ENCODE data around the gene PPCDC.

PPCDC gene

DNA sequence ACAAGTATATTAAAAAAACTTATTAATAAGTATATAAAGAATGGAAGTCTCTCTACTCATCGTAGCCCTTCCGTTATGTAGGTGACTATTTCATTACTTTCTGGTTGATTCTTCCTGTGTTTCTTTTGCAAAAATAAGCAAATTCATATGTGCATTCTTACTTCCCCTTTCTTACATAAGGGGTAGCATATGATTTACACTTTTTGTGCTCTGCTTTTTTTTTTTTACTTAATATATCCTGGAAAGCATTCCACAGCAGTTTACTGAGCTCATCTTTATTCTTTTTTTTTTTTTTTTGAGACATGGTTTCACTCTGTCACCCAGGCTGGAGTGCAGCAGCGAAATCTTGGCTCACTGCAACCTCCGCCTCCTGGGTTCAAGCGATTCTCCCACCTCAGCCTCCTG is 15.2 kb upstream of the PPCDC start:
- H3K9me3 ChIP-seq (replicated peaks; ENCODE audit: insufficient read depth, low read length): no peaks in the 10 kb centered on the region

GRCh38 chr15:75008629-75009326 is 14.6 kb upstream of the PPCDC start:
- Histone ChIP-seq H3K79me2 (ENCODE audit: low read length) (peaks cover 8% of the 10 kb centered on the region), H3K9ac (ENCODE audit: low read length) (peak overlapping the region; percentile 67), H3K4me1 (ENCODE audit: low read length) (peaks cover 43% of the 10 kb centered on the region), H3K4me2 (ENCODE audit: low read depth, low read length) (peak overlapping the region; percentile 85), H3K9me3 (replicated peaks; ENCODE audit: insufficient read depth, low read length) (no peaks in the 10 kb centered on the region), H3K4me3 (ENCODE audit: low read length) (peak overlapping the region; percentile 51), H3K27me3 (replicated peaks; ENCODE audit: insufficient read depth, low read length) (no peaks in the 10 kb centered on the region), H4K20me1 (ENCODE audit: insufficient read depth, low read length) (no peaks in the 10 kb centered on the region), H3K27ac (ENCODE audit: low read length) (peak overlapping the region; percentile 100), H2AFZ (ENCODE audit: low read length) (no peak overlapping the region), H3F3A (ENCODE audit: insufficient read depth, low read length) (peaks cover 39% of the 10 kb centered on the region), H3K9me2 (replicated peaks; ENCODE audit: insufficient read depth, low read length) (no peaks in the 10 kb centered on the region), H3K36me3 (replicated peaks; ENCODE audit: insufficient read depth, low read length) (no peaks in the 10 kb centered on the region)
- TF ChIP-seq EZH2 (optimal IDR thresholded peaks at IDR 0.05; ENCODE audit: low read depth, low read length): no peak
- DNase-seq: peak; percentile 94

More for the DNA sequence above, 15.2 kb upstream of the PPCDC start:
- no peak for TF ChIP-seq EZH2 (optimal IDR thresholded peaks at IDR 0.05; ENCODE audit: low read depth, low read length)
- no peak for TF ChIP-seq CTCF (IDR thresholded peaks at IDR 0.05; ENCODE audit: low read length)
- no peak for TF ChIP-seq EZH2phosphoT487 (IDR thresholded peaks at IDR 0.05; ENCODE audit: low read length)
- no peaks in the 10 kb centered on the region for H4K20me1 ChIP-seq (ENCODE audit: insufficient read depth, low read length)
- H3K27me3 ChIP-seq (replicated peaks; ENCODE audit: insufficient read depth, low read length): no peaks in the 10 kb centered on the region
- H3K36me3 ChIP-seq (replicated peaks; ENCODE audit: insufficient read depth, low read length): no peaks in the 10 kb centered on the region
- peaks cover 39% of the 10 kb centered on the region for H3F3A ChIP-seq (ENCODE audit: insufficient read depth, low read length)
- H3K4me1 ChIP-seq (ENCODE audit: low read length): peaks cover 43% of the 10 kb centered on the region
- peak overlapping the region; percentile 67 for H3K9ac ChIP-seq (ENCODE audit: low read length)
- peak overlapping the region; percentile 62 for H2AFZ ChIP-seq (ENCODE audit: low read length)
- H3K9me2 ChIP-seq (replicated peaks; ENCODE audit: insufficient read depth, low read length): no peaks in the 10 kb centered on the region
- peak overlapping the region; percentile 100 for H3K27ac ChIP-seq (ENCODE audit: low read length)
- peak; percentile 54 for DNase-seq
- peaks cover 8% of the 10 kb centered on the region for H3K79me2 ChIP-seq (ENCODE audit: low read length)
- peak overlapping the region; percentile 85 for H3K4me2 ChIP-seq (ENCODE audit: low read depth, low read length)
- H3K4me3 ChIP-seq (ENCODE audit: low read length): peak overlapping the region; percentile 51

- Histone ChIP-seq H3K4me1 (ENCODE audit: low read length) (peaks cover 5% of the 10 kb centered on the region), H3K79me2 (ENCODE audit: low read length) (no peaks in the 10 kb centered on the region), H3F3A (ENCODE audit: insufficient read depth, low read length) (no peaks in the 10 kb centered on the region), H2AFZ (ENCODE audit: low read length) (no peak overlapping the region), H3K27ac (ENCODE audit: low read length) (no peak overlapping the region), H3K36me3 (replicated peaks; ENCODE audit: insufficient read depth, low read length) (no peaks in the 10 kb centered on the region), H3K9ac (ENCODE audit: low read length) (no peak overlapping the region), H3K9me2 (replicated peaks; ENCODE audit: insufficient read depth, low read length) (no peaks in the 10 kb centered on the region), H3K9me3 (replicated peaks; ENCODE audit: insufficient read depth, low read length) (no peaks in the 10 kb centered on the region), H3K27me3 (replicated peaks; ENCODE audit: insufficient read depth, low read length) (no peaks in the 10 kb centered on the region), H4K20me1 (ENCODE audit: insufficient read depth, low read length) (no peaks in the 10 kb centered on the region), H3K4me3 (ENCODE audit: low read length) (no peak overlapping the region), H3K4me2 (ENCODE audit: low read depth, low read length) (no peak overlapping the region)
- no peak for DNase-seq
- TF ChIP-seq CTCF (IDR thresholded peaks at IDR 0.05; ENCODE audit: low read length): no peak
- TF ChIP-seq EZH2phosphoT487 (IDR thresholded peaks at IDR 0.05; ENCODE audit: low read length): no peak
- no peak for TF ChIP-seq EZH2 (optimal IDR thresholded peaks at IDR 0.05; ENCODE audit: low read depth, low read length)
Observed at GRCh38 chr15:75016431-75016830, 7.0 kb upstream of the PPCDC start.

DNA sequence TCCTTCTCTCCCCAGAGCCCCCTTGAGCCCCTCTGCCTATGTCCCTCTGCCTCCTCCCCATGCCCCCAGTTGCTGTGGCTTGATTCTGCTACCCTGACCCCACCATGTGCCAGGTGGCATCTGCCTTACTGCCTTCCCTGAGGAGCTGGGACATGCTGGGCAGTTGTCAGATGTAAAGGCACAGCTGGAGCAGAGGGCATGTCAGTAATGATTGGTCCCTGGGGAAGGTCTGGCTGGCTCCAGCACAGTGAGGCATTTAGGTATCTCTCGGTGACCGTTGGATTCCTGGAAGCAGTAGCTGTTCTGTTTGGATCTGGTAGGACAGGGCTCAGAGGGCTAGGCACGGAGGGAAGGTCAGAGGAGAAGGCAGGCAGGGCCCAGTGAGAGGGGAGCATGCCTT is 3.5 kb upstream of the PPCDC start:
- no peaks in the 10 kb centered on the region for H3K9me2 ChIP-seq (replicated peaks; ENCODE audit: insufficient read depth, low read length)
- H3K79me2 ChIP-seq (ENCODE audit: low read length): peaks cover 15% of the 10 kb centered on the region
- H3K4me2 ChIP-seq (ENCODE audit: low read depth, low read length): no peak overlapping the region
- no peaks in the 10 kb centered on the region for H3K9me3 ChIP-seq (replicated peaks; ENCODE audit: insufficient read depth, low read length)
- H3F3A ChIP-seq (ENCODE audit: insufficient read depth, low read length): peaks cover 5% of the 10 kb centered on the region; the same call in 1 of the 2 replicates
- H3K4me1 ChIP-seq (ENCODE audit: low read length): peaks cover 7% of the 10 kb centered on the region; the same call in 1 of the 2 replicates
- H3K27ac ChIP-seq (ENCODE audit: low read length): no peak overlapping the region
- H3K36me3 ChIP-seq (replicated peaks; ENCODE audit: insufficient read depth, low read length): no peaks in the 10 kb centered on the region
- no peak for TF ChIP-seq EZH2phosphoT487 (IDR thresholded peaks at IDR 0.05; ENCODE audit: low read length)
- no peak for TF ChIP-seq EZH2 (optimal IDR thresholded peaks at IDR 0.05; ENCODE audit: low read depth, low read length)
- no peak for TF ChIP-seq CTCF (IDR thresholded peaks at IDR 0.05; ENCODE audit: low read length)
- no peaks in the 10 kb centered on the region for H4K20me1 ChIP-seq (ENCODE audit: insufficient read depth, low read length)
- H3K27me3 ChIP-seq (replicated peaks; ENCODE audit: insufficient read depth, low read length): no peaks in the 10 kb centered on the region
- H2AFZ ChIP-seq (ENCODE audit: low read length): no peak overlapping the region
- no peak overlapping the region for H3K9ac ChIP-seq (ENCODE audit: low read length)
- H3K4me3 ChIP-seq (ENCODE audit: low read length): no peak overlapping the region
- no peak for DNase-seq

Measured in MM.1S (cell line).